H9 (cell line): Measurements from ENCODE around the gene TUT7. TPM values are rescaled to one million over a fixed set of nuclear protein-coding genes. Genes with fewer than 3 reads are reported as not detected.

ENCODE experiments used
- DNase-seq: peaks from one replicate; pipeline ENCODE4 v3.0.0-alpha.2; 2017
- H2AFZ ChIP-seq: one replicate; pipeline ENCODE4 v1.6.1; 2013; ENCODE audit warnings: mild to moderate bottlenecking, low read length, control low read depth, moderate library complexity
- H2AK5ac ChIP-seq: 2 replicates; pipeline ENCODE4 v1.6.1; 2013; ENCODE audit warnings: low read length, control low read depth, mixed read lengths; ENCODE audit not compliant: insufficient read length
- H2BK120ac ChIP-seq: one replicate; pipeline ENCODE4 v1.6.1; 2013; ENCODE audit warnings: low read depth, mild to moderate bottlenecking, low read length, control low read depth, inconsistent platforms; ENCODE audit not compliant: poor library complexity, severe bottlenecking
- H2BK12ac ChIP-seq: 2 replicates; pipeline ENCODE4 v1.6.1; 2013; ENCODE audit warnings: low read length, control low read depth, mixed read lengths, low read depth; ENCODE audit not compliant: insufficient read length
- H2BK15ac ChIP-seq: 2 replicates; pipeline ENCODE4 v1.6.1; 2013; ENCODE audit warnings: low read depth, low read length, control low read depth
- H2BK20ac ChIP-seq: one replicate; pipeline ENCODE4 v1.6.1; 2013; ENCODE audit warnings: low read depth, mild to moderate bottlenecking, low read length, control low read depth, inconsistent platforms; ENCODE audit not compliant: poor library complexity, severe bottlenecking
- H2BK5ac ChIP-seq: 2 replicates; pipeline ENCODE4 v1.6.1; 2013; ENCODE audit warnings: low read length, control low read depth, mixed read lengths; ENCODE audit not compliant: insufficient read length
- H3K14ac ChIP-seq: 2 replicates; pipeline ENCODE4 v1.6.1; 2013; ENCODE audit warnings: low read length, control low read depth; ENCODE audit not compliant: insufficient read depth
- H3K18ac ChIP-seq: 2 replicates; pipeline ENCODE4 v1.6.1; 2013; ENCODE audit warnings: low read depth, mild to moderate bottlenecking, mixed read lengths, low read length, control low read depth; ENCODE audit not compliant: insufficient read length
- H3K23ac ChIP-seq: 2 replicates; pipeline ENCODE4 v1.6.1; 2013; ENCODE audit warnings: low read length, control low read depth, mixed read lengths, low read depth; ENCODE audit not compliant: insufficient read length
- H3K23me2 ChIP-seq: 2 replicates; pipeline ENCODE4 v1.6.1; 2013; ENCODE audit warnings: low read depth, mild to moderate bottlenecking, mixed read lengths, low read length, control low read depth; ENCODE audit not compliant: insufficient read length, poor library complexity, severe bottlenecking
- H3K27ac ChIP-seq: 2 replicates; pipeline ENCODE4 v1.5.1; 2013; ENCODE audit warnings: low read length, control low read depth, mixed read lengths, low read depth; ENCODE audit not compliant: insufficient read length
- H3K27me3 ChIP-seq: 2 replicates; pipeline ENCODE4 v1.6.1; 2013; ENCODE audit warnings: low read length, control low read depth, inconsistent platforms; ENCODE audit not compliant: insufficient read depth
- H3K4ac ChIP-seq: 2 replicates; pipeline ENCODE4 v1.6.1; 2013; ENCODE audit warnings: low read depth, mild to moderate bottlenecking, control low read depth, inconsistent platforms, low read length, moderate library complexity
- H3K4me1 ChIP-seq: 2 replicates; pipeline ENCODE4 v1.6.1; 2013; ENCODE audit warnings: low read length, control low read depth, inconsistent platforms; ENCODE audit not compliant: insufficient read depth
- H3K4me2 ChIP-seq: 2 replicates; pipeline ENCODE4 v1.6.1; 2013; ENCODE audit warnings: low read length, control low read depth, mixed read lengths; ENCODE audit not compliant: insufficient read length, insufficient read depth
- H3K56ac ChIP-seq: 2 replicates; pipeline ENCODE4 v1.6.1; 2013; ENCODE audit warnings: low read depth, mild to moderate bottlenecking, mixed read lengths, low read length, control low read depth; ENCODE audit not compliant: insufficient read length
- H3K79me1 ChIP-seq: 2 replicates; pipeline ENCODE4 v1.6.1; 2013; ENCODE audit warnings: low read depth, mild to moderate bottlenecking, moderate library complexity, low read length, control low read depth, inconsistent platforms; ENCODE audit not compliant: insufficient read depth, poor library complexity, severe bottlenecking
- H3K79me2 ChIP-seq: 2 replicates; pipeline ENCODE4 v1.6.1; 2013; ENCODE audit warnings: low read length, control low read depth, inconsistent platforms; ENCODE audit not compliant: insufficient read depth
- H3K9ac ChIP-seq: 2 replicates; pipeline ENCODE4 v1.6.1; 2013; ENCODE audit warnings: low read length, control low read depth, mixed read lengths; ENCODE audit not compliant: insufficient read length; ENCODE audit errors: extremely low read depth
- H3K9me3 ChIP-seq: one replicate; pipeline ENCODE4 v1.6.1; 2013; ENCODE audit warnings: low read depth, low read length, inconsistent platforms; ENCODE audit not compliant: control insufficient read depth
- H3T11ph ChIP-seq: one replicate; pipeline ENCODE4 v1.6.1; 2013; ENCODE audit warnings: mild to moderate bottlenecking, low read length, control low read depth, inconsistent platforms
- H4K20me1 ChIP-seq: one replicate; pipeline ENCODE4 v1.6.1; 2013; ENCODE audit not compliant: control insufficient read depth, insufficient read length, insufficient read depth
- H4K5ac ChIP-seq: 2 replicates; pipeline ENCODE4 v1.6.1; 2013; ENCODE audit warnings: low read depth, mild to moderate bottlenecking, mixed read lengths, low read length, control low read depth; ENCODE audit not compliant: insufficient read length
- H4K8ac ChIP-seq: replicated peaks from 2 replicates; pipeline ENCODE4 v1.6.1; 2013; ENCODE audit warnings: low read length, control low read depth, mixed read lengths, low read depth; ENCODE audit not compliant: insufficient read length
- H4K91ac ChIP-seq: 2 replicates; pipeline ENCODE4 v1.6.1; 2013; ENCODE audit warnings: low read depth, mild to moderate bottlenecking, moderate library complexity, mixed read lengths, low read length, control low read depth; ENCODE audit not compliant: insufficient read length
- H3K27ac Mint-ChIP-seq, 3 experiments: 2 replicates in 2 of 3; 3 replicates in 1 of 3; pipeline ENCODE4 v1.8.0; 2020 to 2021; ENCODE audit warnings: mixed read lengths in 3 of 3, mild to moderate bottlenecking in 1 of 3, moderate library complexity in 1 of 3
- H3K27me3 Mint-ChIP-seq: 2 replicates; pipeline ENCODE4 v1.8.0; 2021; ENCODE audit warnings: low read depth, mild to moderate bottlenecking, moderate library complexity, mixed read lengths
- H3K36me3 Mint-ChIP-seq, 3 experiments: 2 replicates in 2 of 3; 3 replicates in 1 of 3; pipeline ENCODE4 v1.8.0; 2020 to 2021; ENCODE audit warnings: low read depth in 3 of 3, mixed read lengths in 3 of 3; ENCODE audit not compliant: insufficient read depth in 1 of 3
- H3K4me1 Mint-ChIP-seq, 2 experiments: 2 replicates each; pipeline ENCODE4 v1.8.0; 2020; ENCODE audit warnings: mixed read lengths in 2 of 2
- H3K4me3 Mint-ChIP-seq, 2 experiments: 2 replicates in 1 of 2; 3 replicates in 1 of 2; pipeline ENCODE4 v1.8.0; 2020 to 2021; ENCODE audit warnings: mild to moderate bottlenecking in 2 of 2, mixed read lengths in 2 of 2, moderate library complexity in 1 of 2
- H3K9me3 Mint-ChIP-seq, 2 experiments: 2 replicates in 1 of 2; 3 replicates in 1 of 2; pipeline ENCODE4 v1.8.0; 2020; ENCODE audit warnings: mild to moderate bottlenecking in 2 of 2, mixed read lengths in 2 of 2, moderate library complexity in 1 of 2
- CTCF ChIP-seq: fragments of 200-600 bp; sonication (generic); conservative IDR thresholded peaks from 3 replicates; pipeline ENCODE4 v1.8.0; 2021; ENCODE audit warnings: antibody characterized with exemption, mild to moderate bottlenecking
- WGBS: extraction: QIAGEN DNeasy Blood & Tissue Kit; methylation state at CpG from one replicate; pipeline ENCODE4 v1.1.7; 2013; ENCODE audit warnings: missing lambda C conversion rate, low lambda C conversion rate, mixed read lengths; ENCODE audit not compliant: insufficient read length; ENCODE audit errors: extremely low coverage; 5-methylcytosine and 5-hydroxymethylcytosine counted together
- total RNA-seq: library from RNA; stranded (reverse); gene quantifications from 2 replicates; pipeline ENCODE4 v1.2.1, GENCODE V29; 2021

Gene TUT7
- total RNA-seq, 1 experiment from 2014 or later: 23.1 TPM

DNA sequence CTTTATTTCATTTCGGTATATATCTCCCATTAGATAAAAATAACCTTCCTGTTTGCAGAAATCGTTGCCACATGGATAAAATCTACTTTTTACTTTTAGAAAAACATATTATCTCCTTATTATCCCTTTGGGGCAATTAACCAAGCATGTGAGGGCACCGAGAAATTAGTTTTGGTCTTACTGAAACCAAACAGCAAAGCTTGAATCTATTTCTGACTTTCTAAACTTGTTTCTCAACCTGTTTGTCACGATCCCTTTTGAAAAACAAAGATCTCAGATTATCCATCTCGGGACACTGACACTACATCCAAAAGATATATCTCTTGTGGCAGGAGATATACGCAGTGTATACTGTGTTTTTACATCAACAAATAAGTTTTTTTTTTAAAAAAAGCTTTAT lies 2.3 kb downstream of the TUT7 start:
- Histone ChIP-seq H2AFZ (no peak overlapping the region), H2BK120ac (no peak overlapping the region), H3K4me1 (peaks cover 3% of the 10 kb centered on the region; the same call in 1 of the 2 replicates), H3K23ac (no peak overlapping the region), H3K79me1 (peaks cover 8% of the 10 kb centered on the region), H3K79me2 (peaks cover 11% of the 10 kb centered on the region; the same call in 1 of the 2 replicates), H3K18ac (no peak overlapping the region), H3K9me3 (no peaks in the 10 kb centered on the region), H4K8ac (no peak overlapping the region), H2BK15ac (no peak overlapping the region), H4K20me1 (no peaks in the 10 kb centered on the region), H3K56ac (no peak overlapping the region), H3K4ac (no peak overlapping the region), H3K27ac (no peak overlapping the region), H4K91ac (no peak overlapping the region), H3K9ac (no peak overlapping the region), H3K23me2 (peaks cover 4% of the 10 kb centered on the region), H2AK5ac (no peak overlapping the region), H3K4me2 (no peak overlapping the region), H3K14ac (no peak overlapping the region), H2BK5ac (no peak overlapping the region), H3T11ph (no peak overlapping the region), H2BK20ac (no peak overlapping the region), H2BK12ac (no peak overlapping the region), H4K5ac (no peak overlapping the region), H3K27me3 (no peaks in the 10 kb centered on the region)
- DNase-seq: no peak
- Mint-ChIP-seq H3K27me3 (peaks cover 9% of the 10 kb centered on the region), H3K9me3 (no peaks in the 10 kb centered on the region), H3K4me3 (no peak overlapping the region), H3K36me3 (peaks cover 2 to 23% (median 15%) of the 10 kb centered on the region in 3 experiments; a peak in 5 of 7 replicates), H3K27ac (no peak overlapping the region), H3K4me1 (peaks cover 19% of the 10 kb centered on the region in 2 experiments)
- no peak for TF ChIP-seq CTCF
- WGBS: no CpG with 5 or more reads among the region's 6 CpGs
